GM12878 (cell line): ENCODE results near the gene BRF1. TPM values are rescaled to one million over a fixed set of nuclear protein-coding genes. Genes with fewer than 3 reads are reported as not detected.
A peak's percentile ranks its signal among the peaks of the same experiment; 100 is the strongest.

ENCODE experiments used
- ATAC-seq: fragments of 200-7000 bp; cut with Tn5 transposase; 3 replicates; pipeline ENCODE4 v1.9.1; 2020; ENCODE audit warnings: mild to moderate bottlenecking, moderate library complexity
- BruUV-seq: library from RNA; stranded (reverse); fragments of 400-500 nt; replicated peaks from 2 replicates; lab custom pipeline; 2021; lab: Mats Ljungman, UMichigan
- CTCF ChIA-PET: fragments of 300-600 bp; sonication (Branson Sonifier 250); formaldehyde crosslinking; extraction: SDS; loops from one replicate; lab custom pipeline; 2021; ENCODE audit warnings: inconsistent platforms; lab: Yijun Ruan, JAX
- POLR2A ChIA-PET: fragments of 350-600 bp; formaldehyde crosslinking; extraction: SDS; loops from one replicate; lab custom pipeline; 2021; ENCODE audit warnings: inconsistent platforms; lab: Charles Lee
- RAD21 ChIA-PET: fragments of 300-600 bp; sonication (Branson Sonifier 250); formaldehyde crosslinking; loops from one replicate; lab custom pipeline; 2023; ENCODE audit warnings: antibody characterized with exemption; ENCODE audit not compliant: unreplicated experiment; lab: Charles Lee
- SMC1A ChIA-PET: fragments of 300-600 bp; sonication (Branson Sonifier 250); formaldehyde crosslinking; loops from one replicate; lab custom pipeline; 2023; ENCODE audit not compliant: unreplicated experiment, uncharacterized antibody; lab: Charles Lee
- DNase-seq: peaks from one replicate; pipeline ENCODE4 v3.0.0-alpha.2; 2011; ENCODE audit warnings: low read depth, low spot score
- FAIRE-seq: peaks from 3 replicates; lab custom pipeline; 2011; peaks lifted over from hg19 to GRCh38; lab: Jason Lieb, UNC
- H2AFZ ChIP-seq: 2 replicates; pipeline ENCODE4 v1.6.0; 2011; ENCODE audit warnings: low read depth, low read length, control low read depth; ENCODE audit not compliant: control insufficient read depth
- H3K27ac ChIP-seq: 2 replicates; pipeline ENCODE4 v1.5.1; 2011; ENCODE audit warnings: control low read depth; ENCODE audit not compliant: control insufficient read depth, insufficient read depth
- H3K27me3 ChIP-seq, 2 experiments: replicated peaks in 1 of 2; 2 replicates each; pipeline versions ENCODE4 v1.6.0 to v1.6.1; 2011; ENCODE audit warnings: low read length in 1 of 2; ENCODE audit not compliant: control insufficient read depth in 2 of 2, insufficient read depth in 2 of 2
- H3K36me3 ChIP-seq, 2 experiments: 2 replicates each; pipeline ENCODE4 v1.5.1; 2011; ENCODE audit warnings: low read length in 1 of 2; ENCODE audit not compliant: control insufficient read depth in 2 of 2, insufficient read depth in 2 of 2
- H3K4me1 ChIP-seq: 2 replicates; pipeline ENCODE4 v1.6.1; 2011; ENCODE audit warnings: mild to moderate bottlenecking, low read length, moderate library complexity, mixed read lengths; ENCODE audit not compliant: control insufficient read depth, insufficient read depth
- H3K4me2 ChIP-seq: 2 replicates; pipeline ENCODE4 v1.6.0; 2011; ENCODE audit warnings: control low read depth; ENCODE audit not compliant: control insufficient read depth, insufficient read depth
- H3K4me3 ChIP-seq: fragments of 200-600 bp; sonication (generic); 2 replicates; pipeline ENCODE4 v1.5.1; 2016
- H3K79me2 ChIP-seq: 2 replicates; pipeline ENCODE4 v1.6.0; 2011; ENCODE audit warnings: low read length; ENCODE audit not compliant: control insufficient read depth, insufficient read depth
- H3K9ac ChIP-seq: 2 replicates; pipeline ENCODE4 v1.8.0; 2011; ENCODE audit warnings: low read length, control low read depth, mixed read lengths; ENCODE audit not compliant: control insufficient read depth, insufficient read depth
- H3K9me3 ChIP-seq: replicated peaks from 3 replicates; pipeline ENCODE4 v1.5.1; 2011; ENCODE audit warnings: mild to moderate bottlenecking, low read length; ENCODE audit not compliant: control insufficient read depth, insufficient read depth
- H4K20me1 ChIP-seq: 2 replicates; pipeline ENCODE4 v1.6.0; 2011; ENCODE audit not compliant: control insufficient read depth, insufficient read depth
- BACH1 ChIP-seq: fragments of 450-650 bp; IDR thresholded peaks from 2 replicates; pipeline ENCODE4 v1.6.1; 2017; ENCODE audit warnings: mild to moderate bottlenecking, borderline replicate concordance
- EP300 ChIP-seq, 2 experiments: fragments of 150-350 bp in 1 of 2; IDR thresholded peaks; 2 replicates each; pipeline ENCODE4 v1.6.1; 2011 to 2012; ENCODE audit warnings: low read depth in 2 of 2, low read length in 2 of 2, borderline replicate concordance in 1 of 2, improper control_type of control experiment in 1 of 2, inconsistent platforms in 1 of 2; ENCODE audit not compliant: control insufficient read depth in 1 of 2
- IRF3 ChIP-seq: fragments of 450-650 bp; IDR thresholded peaks from 2 replicates; pipeline ENCODE4 v1.6.1; 2014; ENCODE audit warnings: mild to moderate bottlenecking
- IRF5 ChIP-seq: fragments of 450-650 bp; IDR thresholded peaks from 2 replicates; pipeline ENCODE4 v1.6.1; 2017; ENCODE audit warnings: borderline replicate concordance
- MTA3 ChIP-seq: IDR thresholded peaks from 2 replicates; pipeline ENCODE4 v1.6.1; 2012; ENCODE audit warnings: low read length, inconsistent platforms, borderline replicate concordance
- POLR2AphosphoS2 ChIP-seq: IDR thresholded peaks from 2 replicates; pipeline ENCODE4 v1.6.1; 2011; ENCODE audit warnings: low read depth, mild to moderate bottlenecking, low read length, improper control_type of control experiment, moderate library complexity
- RELB ChIP-seq: fragments of 450-650 bp; IDR thresholded peaks from 2 replicates; pipeline ENCODE4 v1.6.1; 2017; ENCODE audit warnings: low read depth, mild to moderate bottlenecking, moderate library complexity
- TCF3 ChIP-seq: IDR thresholded peaks from 2 replicates; pipeline ENCODE4 v1.6.1; 2012; ENCODE audit warnings: low read depth, mild to moderate bottlenecking, low read length, borderline replicate concordance; ENCODE audit not compliant: insufficient read depth
- WRNIP1 ChIP-seq: IDR thresholded peaks from 2 replicates; pipeline ENCODE4 v1.6.1; 2011; ENCODE audit warnings: low read depth, low read length, improper control_type of control experiment, borderline replicate concordance
- ZBTB4 ChIP-seq: fragments of 450-650 bp; formaldehyde crosslinking; IDR thresholded peaks from 2 replicates; pipeline ENCODE4 v1.4.0; 2022; ENCODE audit warnings: mild to moderate bottlenecking, moderate library complexity
- ZSCAN29 ChIP-seq: fragments of 450-650 bp; IDR thresholded peaks from 2 replicates; pipeline ENCODE4 v1.6.1; 2017; ENCODE audit warnings: mild to moderate bottlenecking, moderate library complexity
- WGBS: methylation state at CpG from one replicate; pipeline ENCODE4 v1.1.6; 2016; ENCODE audit warnings: low lambda C conversion rate; ENCODE audit not compliant: insufficient replicate concordance, insufficient coverage; ENCODE audit errors: missing lambda C conversion rate; 5-methylcytosine and 5-hydroxymethylcytosine counted together
- in situ Hi-C: fragments of 300-500 bp; cut with MboI; formaldehyde crosslinking; loops from 9 replicates; pipeline ENCODE4 v1.14.3; 2018; ENCODE audit warnings: mixed read lengths
- intact Hi-C: fragments of 100-400 bp; cut with micrococcal nuclease; formaldehyde crosslinking; loops from one replicate; pipeline ENCODE4 v1.14.2; 2022; ENCODE audit not compliant: unreplicated experiment
- polyA plus RNA-seq, 11 experiments: library from polyadenylated mRNA; depleted of rRNA in 4 of 11; unstranded in 6 of 11; stranded (reverse) in 5 of 11; fragments of >200 nt; fragmentation: Nextera tagmentation in 4 of 11; fragmentation: Illumina TruSeq in 1 of 11; extraction: Ambion mirVana in 4 of 11; extraction: Trizol in 1 of 11; gene quantifications; 1 replicate in 1 of 11; 2 replicates in 10 of 11; pipeline versions ENCODE4 v1.2.1 to v1.2.3, GENCODE V29; 2011 to 2016; ENCODE audit warnings: inconsistent platforms in 2 of 11, missing spikeins in 2 of 11, low read depth in 1 of 11
- total RNA-seq, 4 experiments: library from RNA; depleted of rRNA in 3 of 4; stranded (reverse); fragments of >200 nt in 3 of 4; fragmentation: Illumina TruSeq in 1 of 4; extraction: Trizol in 1 of 4; gene quantifications; 2 replicates each; pipeline versions ENCODE4 v1.2.1 to v1.2.3, GENCODE V29; 2013 to 2021

Gene BRF1
- total and polyA plus RNA-seq, 10 of the 15 experiments (the other 5 are each of a cell fraction or from before 2014, with no cell fraction given) = 0.21 to 33.5 (median 10.7) TPM

- no peak for TF ChIP-seq EP300 (IDR thresholded peaks at IDR 0.05; ENCODE audit: borderline replicate concordance in 1 of 2, control insufficient read depth in 1 of 2, low read depth in 2 of 2, low read length in 2 of 2)
- no peak for TF ChIP-seq TCF3
- TF ChIP-seq ZSCAN29 = no peak
- no peak for TF ChIP-seq BACH1
- no peak for TF ChIP-seq ZBTB4 (CRISPR knock-in tag)
- TF ChIP-seq MTA3 = no peak
Observed at GRCh38 chr14:105316577-105316941, 15.8 kb upstream of the BRF1 start (continued).

GRCh38 chr14:105315941-105316576 lies 15.3 kb upstream of the BRF1 start:
- no peaks in the 10 kb centered on the region; a peak in 1 of 4 replicates for H3K36me3 ChIP-seq
- no peak overlapping the region for H3K27ac ChIP-seq
- in situ Hi-C loops = no loop called here
- H3K9me3 ChIP-seq = no peaks in the 10 kb centered on the region
- peak overlapping the region; percentile 97 for H3K4me2 ChIP-seq
- intact Hi-C loops = no loop called here
- H3K4me1 ChIP-seq = peaks cover 10% of the 10 kb centered on the region
- H2AFZ ChIP-seq = no peak overlapping the region
- no peaks in the 10 kb centered on the region for H4K20me1 ChIP-seq
- ATAC-seq = peak; percentile 8; the same call in 2 of the 3 replicates
- WGBS = 69% methylated on average over 15 of the region's 15 CpGs
- no TSS peak for BruUV-seq
- RAD21 ChIA-PET = no interaction called here
- no peak for DNase-seq
- SMC1A ChIA-PET = no interaction called here
- H3K9ac ChIP-seq = no peak overlapping the region
- POLR2A ChIA-PET = no interaction called here
- peak overlapping the region; percentile 80; the same call in 1 of the 2 replicates for H3K4me3 ChIP-seq
- no peaks in the 10 kb centered on the region for H3K27me3 ChIP-seq
- no peak for FAIRE-seq
- CTCF ChIA-PET = interaction anchor here (1.0 kb wide), 1 partner anchor 36 kb away, joined by 3 read pairs; no protein-coding TSS in a partner anchor
- H3K79me2 ChIP-seq = peaks cover 4% of the 10 kb centered on the region; the same call in 1 of the 2 replicates
- no peak for TF ChIP-seq RELB
- no peak for TF ChIP-seq IRF5
- TF ChIP-seq WRNIP1 = no peak
- no peak for TF ChIP-seq POLR2AphosphoS2
- no peak for TF ChIP-seq IRF3
